Measurements from ENCODE around the gene PRRC2B. TPM values are rescaled to one million over a fixed set of nuclear protein-coding genes. Genes with fewer than 3 reads are reported as not detected.

The PRRC2B gene
- total RNA-seq, 6 experiments from 2014 or later: 53.7 to 82.6 (median 57.3) TPM

DNA sequence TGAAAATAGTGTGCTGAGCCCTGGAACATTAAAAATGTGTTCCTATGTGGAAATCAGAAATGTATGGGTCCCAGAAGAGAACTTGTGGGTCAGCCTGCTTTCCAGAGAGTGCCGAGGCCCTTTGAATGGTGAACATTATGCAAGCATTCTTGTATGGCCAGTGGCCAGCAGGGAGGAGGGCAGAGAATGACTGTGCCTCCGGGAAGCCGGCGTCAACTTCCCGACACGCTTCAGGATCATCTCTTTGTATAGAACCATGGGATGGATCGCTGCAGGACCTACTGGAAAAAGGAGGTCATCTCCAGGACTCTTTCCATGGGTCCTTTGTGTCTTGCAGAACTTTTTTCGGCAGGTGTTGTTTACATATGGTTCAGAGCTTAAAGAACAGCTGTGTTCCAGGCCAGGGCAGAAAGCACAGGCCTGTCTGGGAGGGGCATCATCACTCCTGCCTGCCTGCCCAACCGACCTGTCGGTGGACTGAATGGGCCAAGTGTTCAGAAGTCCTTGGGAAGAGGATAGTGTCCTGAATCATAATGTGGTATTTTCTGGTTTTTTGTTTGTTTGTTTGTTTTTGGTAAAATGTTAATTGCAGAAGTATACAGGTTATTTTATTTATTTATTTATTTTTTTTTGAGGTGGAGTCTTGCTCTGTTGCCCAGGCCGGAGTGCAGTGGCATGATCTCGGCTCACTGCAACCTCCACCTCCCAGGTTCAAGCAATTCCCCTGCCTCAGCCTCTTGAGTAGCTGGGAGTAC lies 9.0 kb downstream of the PRRC2B start:
- intact Hi-C loops (cut with DNase I): no loop called here
- Histone ChIP-seq H3K27ac (peak overlapping the region; percentile 39 to 64 (median 53)), H3K27me3 (no peaks in the 10 kb centered on the region), H3K4me1 (peaks cover 0 to 88% (median 39%) of the 10 kb centered on the region in 4 donors), H3K36me3 (no peaks in the 10 kb centered on the region), H3K9me3 (no peaks in the 10 kb centered on the region), H3K4me3 (peak overlapping the region in 2 of 3 donors; percentile 17 to 31)
- TF ChIP-seq CTCF (IDR thresholded peaks at IDR 0.05): no peak
- TF ChIP-seq POLR2A (IDR thresholded peaks at IDR 0.05): no peak
- DNase-seq: peak; percentile 86 to 89 (median 88)
- ATAC-seq: peak; percentile 87 to 91 (median 90)
- WGBS (ENCODE audit: insufficient coverage, low coverage, low lambda C conversion rate, missing lambda C conversion rate): 20% methylated on average over 10 of the region's 12 CpGs

GRCh38 chr9:131403493-131403773 lies 9.5 kb downstream of the PRRC2B start:
- no peak overlapping the region for H3K4me3 ChIP-seq
- no peaks in the 10 kb centered on the region for H3K36me3 ChIP-seq
- peak overlapping the region in 2 of 3 donors; percentile 39 to 64 for H3K27ac ChIP-seq
- no peak for ATAC-seq
- H3K27me3 ChIP-seq: no peaks in the 10 kb centered on the region
- DNase-seq: no peak
- WGBS (ENCODE audit: insufficient coverage, low coverage, low lambda C conversion rate, missing lambda C conversion rate): 90% methylated on average over 6 of the region's 6 CpGs
- intact Hi-C loops (cut with DNase I): no loop called here
- peaks cover 2 to 86% (median 39%) of the 10 kb centered on the region in 4 donors for H3K4me1 ChIP-seq
- TF ChIP-seq POLR2A (IDR thresholded peaks at IDR 0.05) (no peak), CTCF (IDR thresholded peaks at IDR 0.05) (no peak)
- no peaks in the 10 kb centered on the region for H3K9me3 ChIP-seq

- DNase-seq: no peak
- H3K9me3 ChIP-seq: no peaks in the 10 kb centered on the region
- ATAC-seq: no peak
- no peak overlapping the region for H3K27ac ChIP-seq
- H3K27me3 ChIP-seq: no peaks in the 10 kb centered on the region
- peaks cover 2 to 83% (median 39%) of the 10 kb centered on the region in 4 donors for H3K4me1 ChIP-seq
- 43% methylated on average over 5 of the region's 5 CpGs for WGBS (ENCODE audit: insufficient coverage, low coverage, low lambda C conversion rate, missing lambda C conversion rate)
- no peaks in the 10 kb centered on the region for H3K36me3 ChIP-seq
- intact Hi-C loops (cut with DNase I): no loop called here
- no peak overlapping the region for H3K4me3 ChIP-seq
- TF ChIP-seq POLR2A (IDR thresholded peaks at IDR 0.05): no peak
- TF ChIP-seq CTCF (IDR thresholded peaks at IDR 0.05): no peak
Observed at GRCh38 chr9:131404581-131404980, 10.7 kb downstream of the PRRC2B start.

DNA sequence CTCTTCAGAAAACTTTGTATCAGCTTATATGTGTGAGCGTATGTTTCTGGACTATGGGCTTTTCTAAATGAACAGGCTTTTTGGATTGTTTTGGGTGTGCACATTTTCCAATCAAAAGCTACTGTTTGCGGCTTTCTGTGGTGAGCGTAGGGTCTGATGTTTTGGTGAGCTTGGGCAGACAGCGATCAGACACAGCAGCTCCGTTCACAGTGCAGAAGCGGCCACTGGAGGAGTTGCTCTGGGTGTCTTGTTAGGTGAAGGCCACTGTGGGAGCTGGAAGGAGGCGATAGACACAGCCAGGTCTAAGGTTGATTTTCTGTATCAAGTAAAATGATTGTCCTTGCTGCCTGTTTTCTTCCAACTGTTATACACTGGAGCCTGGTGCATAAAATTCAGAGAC lies 11.1 kb downstream of the PRRC2B start:
- intact Hi-C loops (cut with DNase I): no loop called here
- no peaks in the 10 kb centered on the region for H3K27me3 ChIP-seq
- 66% methylated on average over 7 of the region's 7 CpGs for WGBS (ENCODE audit: insufficient coverage, low coverage, low lambda C conversion rate, missing lambda C conversion rate)
- ATAC-seq (no peak), DNase-seq (no peak)
- peak overlapping the region in 1 of 3 donors; percentile 1 for H3K27ac ChIP-seq
- TF ChIP-seq POLR2A (IDR thresholded peaks at IDR 0.05): no peak
- TF ChIP-seq CTCF (IDR thresholded peaks at IDR 0.05): no peak
- peaks cover 2 to 83% (median 38%) of the 10 kb centered on the region in 4 donors for H3K4me1 ChIP-seq
- no peaks in the 10 kb centered on the region for H3K36me3 ChIP-seq
- H3K4me3 ChIP-seq: no peak overlapping the region
- no peaks in the 10 kb centered on the region for H3K9me3 ChIP-seq

Data from right lobe of liver (tissue), 6 donors.